HCT116 (cell line): ENCODE measurements around the gene VARS1.

ENCODE experiments used
- SP1 ChIP-seq: IDR thresholded peaks from 2 replicates; pipeline ENCODE4 v1.6.1; 2012; ENCODE audit warnings: low read depth
- TF ChIP-seq, protein P1 (sequence below), 3 experiments: fragments of 200-600 bp in 1 of 3; sonication (generic) in 1 of 3; IDR thresholded peaks in 2 of 3; conservative IDR thresholded peaks in 1 of 3; 2 replicates each; pipeline ENCODE4 v1.5.1; 2012 to 2017; ENCODE audit warnings: low read depth in 2 of 3, low read length in 2 of 3, antibody characterized with exemption in 1 of 3, borderline replicate concordance in 1 of 3, control low read depth in 1 of 3, mild to moderate bottlenecking in 1 of 3, mixed read lengths in 1 of 3, mixed run types in 1 of 3, moderate library complexity in 1 of 3; ENCODE audit not compliant: insufficient read depth in 1 of 3
- TF ChIP-seq, protein P2 (sequence below): IDR thresholded peaks from 2 replicates; pipeline ENCODE4 v1.6.1; 2012; ENCODE audit warnings: low read depth

DNA sequence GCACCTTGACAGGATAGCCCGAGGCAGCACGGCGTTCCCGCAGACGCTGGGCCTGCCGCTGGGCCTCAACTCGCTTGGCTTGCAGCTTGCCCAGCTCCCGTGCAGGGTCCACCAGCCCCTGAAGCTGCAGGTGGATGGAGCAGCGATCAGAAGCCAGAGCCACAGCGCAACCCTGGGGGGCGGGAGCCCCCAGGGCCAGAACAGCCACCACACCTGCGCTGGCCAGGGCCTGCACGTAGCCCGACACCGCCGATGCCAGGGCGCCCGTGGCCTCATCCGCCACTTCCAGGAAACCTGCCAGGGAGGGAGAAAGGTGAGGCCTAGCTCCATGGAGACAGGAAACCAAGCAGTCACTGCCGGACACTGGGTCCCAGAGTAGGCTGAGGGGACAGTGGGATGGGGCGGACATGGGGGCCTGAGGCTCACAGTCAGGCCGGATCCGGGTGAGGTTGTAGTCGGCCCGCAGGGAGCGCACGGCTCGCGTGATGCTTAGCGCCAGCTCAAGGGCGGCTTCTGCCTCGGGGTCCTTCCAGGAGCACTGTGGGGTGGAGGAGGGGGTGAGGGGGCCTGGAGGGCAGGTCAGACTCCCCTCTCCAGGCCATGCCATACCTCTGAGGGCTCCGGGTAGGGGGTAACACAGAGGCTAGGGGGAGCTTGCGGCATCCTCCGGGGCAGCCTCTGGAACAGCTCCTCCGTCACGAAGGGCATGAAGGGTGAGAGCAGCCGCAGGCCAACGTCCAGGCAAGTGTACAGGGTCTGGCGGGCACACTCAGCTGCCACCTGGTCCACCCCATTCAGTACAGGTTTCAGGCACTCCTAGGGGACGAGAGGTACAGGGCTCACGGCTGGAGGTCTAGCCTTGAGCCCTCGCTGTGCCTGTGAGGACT, 16.3 kb downstream of the VARS1 start:
- TF ChIP-seq, protein P1, sequence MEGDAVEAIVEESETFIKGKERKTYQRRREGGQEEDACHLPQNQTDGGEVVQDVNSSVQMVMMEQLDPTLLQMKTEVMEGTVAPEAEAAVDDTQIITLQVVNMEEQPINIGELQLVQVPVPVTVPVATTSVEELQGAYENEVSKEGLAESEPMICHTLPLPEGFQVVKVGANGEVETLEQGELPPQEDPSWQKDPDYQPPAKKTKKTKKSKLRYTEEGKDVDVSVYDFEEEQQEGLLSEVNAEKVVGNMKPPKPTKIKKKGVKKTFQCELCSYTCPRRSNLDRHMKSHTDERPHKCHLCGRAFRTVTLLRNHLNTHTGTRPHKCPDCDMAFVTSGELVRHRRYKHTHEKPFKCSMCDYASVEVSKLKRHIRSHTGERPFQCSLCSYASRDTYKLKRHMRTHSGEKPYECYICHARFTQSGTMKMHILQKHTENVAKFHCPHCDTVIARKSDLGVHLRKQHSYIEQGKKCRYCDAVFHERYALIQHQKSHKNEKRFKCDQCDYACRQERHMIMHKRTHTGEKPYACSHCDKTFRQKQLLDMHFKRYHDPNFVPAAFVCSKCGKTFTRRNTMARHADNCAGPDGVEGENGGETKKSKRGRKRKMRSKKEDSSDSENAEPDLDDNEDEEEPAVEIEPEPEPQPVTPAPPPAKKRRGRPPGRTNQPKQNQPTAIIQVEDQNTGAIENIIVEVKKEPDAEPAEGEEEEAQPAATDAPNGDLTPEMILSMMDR (IDR thresholded peaks at IDR 0.05 in 2 of 3, conservative IDR thresholded peaks at IDR 0.05 in 1 of 3; ENCODE audit: borderline replicate concordance in 1 of 3, insufficient read depth in 1 of 3, low read depth in 2 of 3, low read length in 2 of 3) = no peak
- TF ChIP-seq, protein P2, sequence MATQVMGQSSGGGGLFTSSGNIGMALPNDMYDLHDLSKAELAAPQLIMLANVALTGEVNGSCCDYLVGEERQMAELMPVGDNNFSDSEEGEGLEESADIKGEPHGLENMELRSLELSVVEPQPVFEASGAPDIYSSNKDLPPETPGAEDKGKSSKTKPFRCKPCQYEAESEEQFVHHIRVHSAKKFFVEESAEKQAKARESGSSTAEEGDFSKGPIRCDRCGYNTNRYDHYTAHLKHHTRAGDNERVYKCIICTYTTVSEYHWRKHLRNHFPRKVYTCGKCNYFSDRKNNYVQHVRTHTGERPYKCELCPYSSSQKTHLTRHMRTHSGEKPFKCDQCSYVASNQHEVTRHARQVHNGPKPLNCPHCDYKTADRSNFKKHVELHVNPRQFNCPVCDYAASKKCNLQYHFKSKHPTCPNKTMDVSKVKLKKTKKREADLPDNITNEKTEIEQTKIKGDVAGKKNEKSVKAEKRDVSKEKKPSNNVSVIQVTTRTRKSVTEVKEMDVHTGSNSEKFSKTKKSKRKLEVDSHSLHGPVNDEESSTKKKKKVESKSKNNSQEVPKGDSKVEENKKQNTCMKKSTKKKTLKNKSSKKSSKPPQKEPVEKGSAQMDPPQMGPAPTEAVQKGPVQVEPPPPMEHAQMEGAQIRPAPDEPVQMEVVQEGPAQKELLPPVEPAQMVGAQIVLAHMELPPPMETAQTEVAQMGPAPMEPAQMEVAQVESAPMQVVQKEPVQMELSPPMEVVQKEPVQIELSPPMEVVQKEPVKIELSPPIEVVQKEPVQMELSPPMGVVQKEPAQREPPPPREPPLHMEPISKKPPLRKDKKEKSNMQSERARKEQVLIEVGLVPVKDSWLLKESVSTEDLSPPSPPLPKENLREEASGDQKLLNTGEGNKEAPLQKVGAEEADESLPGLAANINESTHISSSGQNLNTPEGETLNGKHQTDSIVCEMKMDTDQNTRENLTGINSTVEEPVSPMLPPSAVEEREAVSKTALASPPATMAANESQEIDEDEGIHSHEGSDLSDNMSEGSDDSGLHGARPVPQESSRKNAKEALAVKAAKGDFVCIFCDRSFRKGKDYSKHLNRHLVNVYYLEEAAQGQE = no peak
- no peak for TF ChIP-seq SP1
